GM23338 (cell line): ENCODE measurements around the gene ATIC. TPM values are rescaled to one million over a fixed set of nuclear protein-coding genes. Genes with fewer than 3 reads are reported as not detected.

Experiments
- ATAC-seq: fragments of 200-7000 bp; cut with Tn5 transposase; 3 replicates; pipeline ENCODE4 v1.9.1; 2020
- DNase-seq: peaks from one replicate; pipeline ENCODE4 v3.0.0-alpha.2; 2015; ENCODE audit warnings: low spot score
- H2AFZ ChIP-seq: fragments of 200-600 bp; sonication (generic); 2 replicates; pipeline ENCODE4 v1.8.0; 2016; ENCODE audit warnings: antibody characterized with exemption, mild to moderate bottlenecking, moderate library complexity
- H3F3A ChIP-seq: fragments of 200-600 bp; sonication (generic); replicated peaks from 2 replicates; pipeline ENCODE4 v1.8.0; 2017; ENCODE audit warnings: antibody characterized with exemption, mixed run types, low read depth
- H3K27ac ChIP-seq: fragments of 200-600 bp; sonication (generic); 2 replicates; pipeline ENCODE4 v1.6.1; 2016; ENCODE audit warnings: low read depth
- H3K27me3 ChIP-seq: fragments of 200-600 bp; sonication (generic); 2 replicates; pipeline ENCODE4 v1.8.0; 2016; ENCODE audit warnings: mild to moderate bottlenecking, mixed run types, moderate library complexity; ENCODE audit not compliant: insufficient read depth
- H3K36me3 ChIP-seq: fragments of 200-600 bp; sonication (generic); 2 replicates; pipeline ENCODE4 v1.8.0; 2016; ENCODE audit warnings: mild to moderate bottlenecking; ENCODE audit not compliant: insufficient read depth
- H3K4me1 ChIP-seq: fragments of 200-600 bp; sonication (generic); 2 replicates; pipeline ENCODE4 v1.8.0; 2016; ENCODE audit warnings: mild to moderate bottlenecking, moderate library complexity; ENCODE audit not compliant: insufficient read depth
- H3K4me2 ChIP-seq: fragments of 200-600 bp; sonication (generic); 2 replicates; pipeline ENCODE4 v1.7.1; 2017; ENCODE audit warnings: mixed run types
- H3K4me3 ChIP-seq: fragments of 200-600 bp; sonication (generic); 2 replicates; pipeline ENCODE4 v1.6.1; 2016; ENCODE audit warnings: mixed run types
- H3K79me2 ChIP-seq: fragments of 200-600 bp; sonication (generic); replicated peaks from 2 replicates; pipeline ENCODE4 v1.8.0; 2017; ENCODE audit warnings: mild to moderate bottlenecking; ENCODE audit not compliant: insufficient read depth
- H3K9me2 ChIP-seq: fragments of 200-600 bp; sonication (generic); 2 replicates; pipeline ENCODE4 v1.8.0; 2017; ENCODE audit not compliant: insufficient read depth
- H4K20me1 ChIP-seq: fragments of 200-600 bp; sonication (generic); replicated peaks from 2 replicates; pipeline ENCODE4 v1.8.0; 2017; ENCODE audit warnings: mild to moderate bottlenecking; ENCODE audit not compliant: insufficient read depth
- H3K27ac Mint-ChIP-seq: 2 replicates; pipeline ENCODE4 v1.8.0; 2020; ENCODE audit warnings: inconsistent platforms, mild to moderate bottlenecking, moderate library complexity, mixed read lengths
- H3K27me3 Mint-ChIP-seq: 3 replicates; pipeline ENCODE4 v1.8.0; 2022; ENCODE audit warnings: low read depth, mild to moderate bottlenecking, moderate library complexity, mixed read lengths, inconsistent platforms; ENCODE audit not compliant: insufficient read depth, poor library complexity
- H3K36me3 Mint-ChIP-seq: 3 replicates; pipeline ENCODE4 v1.8.0; 2021; ENCODE audit warnings: low read depth, mild to moderate bottlenecking, inconsistent platforms, moderate library complexity, mixed read lengths
- H3K4me1 Mint-ChIP-seq: 3 replicates; pipeline ENCODE4 v1.8.0; 2020; ENCODE audit warnings: mild to moderate bottlenecking, inconsistent platforms, mixed read lengths
- H3K4me3 Mint-ChIP-seq: 3 replicates; pipeline ENCODE4 v1.8.0; 2021; ENCODE audit warnings: moderate library complexity, mild to moderate bottlenecking, inconsistent platforms, mixed read lengths
- H3K9me3 Mint-ChIP-seq: 3 replicates; pipeline ENCODE4 v1.8.0; 2020; ENCODE audit warnings: moderate library complexity, mild to moderate bottlenecking, inconsistent platforms, mixed read lengths
- CREB1 ChIP-seq: fragments of 250-450 bp; sonication (Bioruptor Pico); IDR thresholded peaks from 2 replicates; pipeline ENCODE4 v1.5.0; 2020; ENCODE audit warnings: low read depth, mild to moderate bottlenecking, moderate library complexity
- CTCF ChIP-seq, 2 experiments: fragments of 200-600 bp in 1 of 2; sonication (generic) in 1 of 2; conservative IDR thresholded peaks; 2 replicates each; pipeline versions ENCODE4 v1.5.1 to v1.6.1; 2016 to 2017; ENCODE audit warnings: antibody characterized with exemption in 2 of 2, low read depth in 2 of 2, mild to moderate bottlenecking in 2 of 2, moderate library complexity in 1 of 2
- ETS1 ChIP-seq: IDR thresholded peaks from 2 replicates; pipeline ENCODE4 v1.6.1; 2016; ENCODE audit warnings: antibody characterized with exemption
- EZH2phosphoT487 ChIP-seq: fragments of 200-600 bp; sonication (generic); IDR thresholded peaks from one replicate; pipeline ENCODE4 v1.8.1; 2018; ENCODE audit warnings: antibody characterized with exemption; ENCODE audit not compliant: unreplicated experiment
- NANOG ChIP-seq: IDR thresholded peaks from 2 replicates; pipeline ENCODE4 v1.6.1; 2016; ENCODE audit warnings: antibody characterized with exemption, borderline replicate concordance
- POLR2AphosphoS5 ChIP-seq: IDR thresholded peaks from 2 replicates; pipeline ENCODE4 v1.6.1; 2016; ENCODE audit warnings: antibody characterized with exemption, low read depth
- REST ChIP-seq: IDR thresholded peaks from one replicate; pipeline ENCODE4 v1.6.1; 2018; ENCODE audit warnings: antibody characterized with exemption; ENCODE audit not compliant: unreplicated experiment
- STAT1 ChIP-seq: IDR thresholded peaks from one replicate; pipeline ENCODE4 v1.6.1; 2016; ENCODE audit warnings: antibody characterized with exemption; ENCODE audit not compliant: unreplicated experiment
- polyA plus RNA-seq: library from polyadenylated mRNA; unstranded; fragments of >200 nt; fragmentation: Nextera tagmentation; extraction: Ambion mirVana; gene quantifications from 2 replicates; pipeline ENCODE4 v1.2.1, GENCODE V29; 2016
- total RNA-seq: library from RNA; depleted of rRNA; stranded (reverse); fragments of >200 nt; shearing (Covaris generic); gene quantifications from 2 replicates; pipeline ENCODE4 v1.2.3, GENCODE V29; 2014

Gene ATIC
- total and polyA plus RNA-seq, 2 experiments from 2014 or later: 118 to 185 TPM

- TF ChIP-seq EZH2phosphoT487 (no peak), STAT1 (no peak), POLR2AphosphoS5 (no peak), REST (no peak)
These were observed 21.2 kb downstream of the ATIC start (continued) for GRCh38 chr2:215332872-215333595.

- Mint-ChIP-seq H3K27me3 (peaks cover 1% of the 10 kb centered on the region), H3K4me3 (no peak overlapping the region), H3K4me1 (no peaks in the 10 kb centered on the region), H3K9me3 (no peaks in the 10 kb centered on the region), H3K36me3 (peaks cover 93% of the 10 kb centered on the region), H3K27ac (no peak overlapping the region)
- H3K4me3 ChIP-seq: no peak overlapping the region
- no peaks in the 10 kb centered on the region for H3K4me1 ChIP-seq
- H3K79me2 ChIP-seq: peaks cover 62% of the 10 kb centered on the region
- no peaks in the 10 kb centered on the region for H3K27me3 ChIP-seq
- H3K4me2 ChIP-seq: no peak overlapping the region
- no peak overlapping the region for H3K27ac ChIP-seq
- H3K9me2 ChIP-seq: no peaks in the 10 kb centered on the region
- DNase-seq: no peak
- H4K20me1 ChIP-seq: peaks cover 22% of the 10 kb centered on the region
- H3F3A ChIP-seq: no peaks in the 10 kb centered on the region
- TF ChIP-seq CTCF (conservative IDR thresholded peaks at IDR 0.05; ENCODE audit: low read depth in 2 of 2) (no peak), CREB1 (CRISPR knock-in tag) (no peak), ETS1 (no peak), NANOG (no peak)
- ATAC-seq: no peak
- no peak overlapping the region for H2AFZ ChIP-seq
- H3K36me3 ChIP-seq: peaks cover 70% of the 10 kb centered on the region
These were observed 27.2 kb downstream of the ATIC start for GRCh38 chr2:215338883-215339679.
